NCI-H187 (cell line): ENCODE data around the gene NME4.
A peak's percentile ranks its signal among the peaks of the same experiment; 100 is the strongest.

Experiments used
- DNase-seq, 2 experiments: peaks; one replicate each; lab custom pipeline; 2025; lab: John Stamatoyannopoulos, UW

NME4 gene

DNA sequence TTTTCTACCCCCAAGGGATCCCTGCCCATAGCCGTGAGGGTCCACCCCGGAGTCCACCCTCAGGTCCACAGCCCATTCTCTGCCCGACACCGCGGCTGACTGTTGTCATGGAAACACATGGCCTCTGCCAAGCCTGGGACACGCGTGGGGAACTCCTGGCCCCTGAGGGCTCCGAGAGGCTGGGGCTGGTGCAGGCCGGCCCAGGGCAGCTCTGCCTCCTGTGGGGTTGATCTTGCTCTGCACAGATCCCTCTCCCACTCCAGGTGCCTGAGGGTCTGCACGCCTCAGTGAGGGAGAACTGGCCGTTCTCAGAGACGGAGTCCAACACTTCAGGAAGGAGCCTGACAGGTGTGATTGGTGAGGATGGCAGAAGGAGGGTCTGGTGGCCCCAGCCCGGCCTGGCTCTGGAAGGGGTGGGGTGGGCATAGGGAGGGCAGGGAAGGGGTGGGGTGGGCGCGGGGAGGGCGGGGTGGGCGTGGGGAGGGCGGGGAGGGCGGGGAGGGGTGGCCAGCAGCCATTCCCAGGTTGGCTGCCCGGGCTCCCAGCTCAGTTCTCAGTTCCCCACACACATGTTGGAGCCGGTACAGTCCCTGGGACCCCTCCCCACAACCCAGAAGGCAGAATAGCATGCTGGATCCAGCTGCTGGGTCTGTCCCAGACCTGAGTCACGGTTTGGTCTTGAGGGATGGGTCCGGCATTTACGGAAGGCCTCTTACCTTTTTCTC is 33.1 kb upstream of the NME4 start:
- no peak for DNase-seq

- DNase-seq = no peak
Measured at GRCh38 chr16:364595-365491, 32.2 kb upstream of the NME4 start.

DNA sequence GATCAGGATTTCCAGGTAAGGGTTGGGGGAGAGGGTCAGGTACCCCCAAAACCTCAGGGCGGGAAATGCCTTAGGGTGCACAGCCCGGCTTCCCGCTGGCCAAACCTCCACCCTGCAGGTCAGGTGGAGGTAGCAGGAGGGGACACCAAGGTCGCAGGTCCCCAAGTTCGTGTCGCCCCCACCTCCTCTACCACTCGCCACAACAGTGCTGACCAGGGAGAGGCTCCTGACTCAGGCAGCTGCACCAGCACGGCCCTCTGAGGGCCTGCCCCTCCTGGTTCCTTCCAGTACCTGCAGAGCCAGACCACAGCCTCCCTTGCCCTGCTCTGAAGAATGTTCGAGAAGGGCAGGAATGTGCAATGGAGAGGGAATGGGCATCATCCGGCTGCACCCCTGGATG is 30.5 kb upstream of the NME4 start:
- DNase-seq = no peak

- no peak for DNase-seq
Measured at GRCh38 chr16:367333-367903, 29.6 kb upstream of the NME4 start.

- DNase-seq = no peak
Measured at GRCh38 chr16:368388-369158, 28.4 kb upstream of the NME4 start.

DNA sequence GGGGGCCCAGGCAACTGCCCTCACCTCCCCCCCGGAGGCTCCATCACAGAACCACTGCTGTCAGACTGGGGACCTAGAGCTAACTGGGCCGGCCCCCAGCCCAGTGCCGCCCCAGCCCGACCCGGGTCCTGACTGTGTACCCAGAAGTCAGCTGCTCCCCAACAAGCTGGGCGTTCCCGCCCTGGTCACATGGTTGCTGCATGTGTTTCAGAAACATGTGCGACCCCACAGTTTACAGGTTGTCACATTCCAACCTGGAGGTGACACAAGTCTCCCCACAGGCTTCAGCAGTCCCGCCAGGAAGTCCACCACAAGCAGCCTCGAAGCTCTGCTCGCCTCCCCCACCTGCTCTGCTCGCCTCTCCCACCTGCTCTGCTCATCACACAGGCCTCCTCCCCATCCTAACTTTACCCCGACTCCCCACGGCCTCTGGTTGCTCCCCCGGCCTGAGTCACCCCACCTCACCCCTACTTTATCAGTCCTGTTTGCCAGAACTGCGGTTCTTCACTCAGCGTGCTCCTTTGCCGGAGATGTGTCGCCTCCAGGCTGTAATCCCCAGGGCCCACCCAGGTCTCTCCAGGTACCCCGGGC is 27.6 kb upstream of the NME4 start:
- DNase-seq = no peak

DNA sequence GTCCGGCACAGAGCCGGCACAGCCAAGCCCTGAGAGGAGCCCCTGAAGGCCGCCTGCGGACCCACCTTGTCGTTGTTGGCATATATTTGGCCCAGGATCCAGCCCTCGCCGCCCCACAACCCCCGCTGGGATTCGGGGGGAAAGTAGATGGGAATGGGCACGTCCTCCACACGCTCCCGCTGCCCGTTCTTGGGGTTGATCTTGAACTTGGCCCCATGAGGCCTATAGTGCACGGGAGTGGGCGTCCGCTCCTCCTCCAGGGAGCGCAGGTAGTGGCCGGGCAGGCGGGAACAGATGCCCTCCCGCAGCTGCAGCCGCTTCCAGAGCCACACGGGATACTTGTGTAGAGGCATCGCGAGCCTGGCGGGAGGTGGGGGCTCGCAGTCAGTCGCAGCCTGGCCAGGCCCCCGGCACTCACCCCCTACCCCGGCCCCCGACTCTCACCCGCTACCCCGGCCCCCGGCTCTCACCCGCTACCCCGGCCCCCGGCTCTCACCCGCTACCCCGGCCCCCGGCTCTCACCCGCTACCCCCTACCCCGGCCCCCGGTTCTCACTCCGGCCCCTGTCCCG is 27.0 kb upstream of the NME4 start:
- no peak for DNase-seq

- DNase-seq = peak; percentile 95 to 96
Measured at GRCh38 chr16:370443-370842, 26.6 kb upstream of the NME4 start, which contains the start of gene MRPL28. Gene MRPL28 (minus strand): TSS chr16:370538. CDS start chr16:370218, 320 bp downstream.

DNA sequence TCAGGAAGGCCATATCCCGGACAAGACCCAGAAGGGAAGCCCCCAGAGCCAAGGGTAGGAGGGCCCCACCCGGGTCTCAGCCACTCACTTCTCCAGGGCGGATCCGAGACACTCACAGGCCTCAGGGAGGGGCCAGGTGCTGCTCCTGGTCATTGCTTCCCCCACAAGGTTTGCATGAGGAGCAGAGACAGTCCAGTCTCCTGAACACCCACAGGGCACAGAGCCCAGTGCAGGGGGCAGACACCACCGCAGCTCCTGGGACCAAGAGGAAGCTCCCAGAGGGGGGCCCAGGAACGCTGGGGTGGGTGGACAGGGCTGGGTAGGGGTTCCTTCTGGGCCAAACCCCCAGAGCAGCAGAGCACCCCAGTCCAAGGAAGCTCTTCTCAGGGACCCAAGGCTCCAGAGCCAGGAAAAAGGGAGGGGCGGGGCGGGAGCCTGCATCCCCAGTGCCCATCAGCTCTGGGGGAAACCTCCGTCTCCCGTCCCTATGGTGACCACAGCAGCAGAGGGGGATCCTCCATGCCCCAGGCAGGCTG is 26.0 kb upstream of the NME4 start:
- DNase-seq = no peak

DNA sequence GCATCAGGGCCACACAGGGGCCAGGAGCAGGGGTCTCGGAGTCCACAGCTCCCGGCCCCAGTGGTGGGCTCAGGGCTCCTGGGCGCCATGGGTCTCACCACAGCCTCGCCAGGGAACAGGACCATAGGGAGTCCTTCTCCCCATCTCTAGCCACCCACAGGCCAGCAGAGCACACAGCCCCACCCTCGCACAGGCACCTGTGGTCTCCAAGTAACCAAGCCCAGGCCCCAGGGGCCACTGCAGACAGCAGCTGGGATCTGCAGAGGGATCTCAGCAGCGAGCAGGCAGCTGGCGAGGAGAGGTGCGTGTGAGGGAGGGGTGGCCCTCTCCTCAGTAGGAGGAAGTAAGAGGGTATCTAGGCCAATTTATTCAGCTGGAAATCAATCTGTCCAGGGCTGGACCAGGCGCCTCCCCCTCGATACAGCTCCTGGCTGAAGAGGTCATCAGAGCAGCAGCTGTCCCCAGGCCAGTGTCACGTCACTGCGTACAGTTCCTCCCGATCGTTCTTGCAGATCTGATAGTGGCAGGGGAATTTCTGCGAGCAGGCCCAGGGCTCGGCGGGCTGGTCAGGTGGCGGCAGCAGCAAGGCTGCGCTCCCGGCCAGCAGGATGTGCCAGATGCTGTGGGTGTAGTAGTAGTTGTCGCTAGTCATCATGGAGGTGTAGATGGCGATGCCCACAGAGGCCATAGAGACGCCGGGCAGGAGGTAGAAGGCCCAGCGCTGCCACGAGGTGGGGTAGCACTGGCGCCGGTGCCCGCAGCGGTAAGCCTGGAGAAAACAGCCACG is 25.3 kb upstream of the NME4 start:
- peak; percentile 83 to 93 for DNase-seq

DNA sequence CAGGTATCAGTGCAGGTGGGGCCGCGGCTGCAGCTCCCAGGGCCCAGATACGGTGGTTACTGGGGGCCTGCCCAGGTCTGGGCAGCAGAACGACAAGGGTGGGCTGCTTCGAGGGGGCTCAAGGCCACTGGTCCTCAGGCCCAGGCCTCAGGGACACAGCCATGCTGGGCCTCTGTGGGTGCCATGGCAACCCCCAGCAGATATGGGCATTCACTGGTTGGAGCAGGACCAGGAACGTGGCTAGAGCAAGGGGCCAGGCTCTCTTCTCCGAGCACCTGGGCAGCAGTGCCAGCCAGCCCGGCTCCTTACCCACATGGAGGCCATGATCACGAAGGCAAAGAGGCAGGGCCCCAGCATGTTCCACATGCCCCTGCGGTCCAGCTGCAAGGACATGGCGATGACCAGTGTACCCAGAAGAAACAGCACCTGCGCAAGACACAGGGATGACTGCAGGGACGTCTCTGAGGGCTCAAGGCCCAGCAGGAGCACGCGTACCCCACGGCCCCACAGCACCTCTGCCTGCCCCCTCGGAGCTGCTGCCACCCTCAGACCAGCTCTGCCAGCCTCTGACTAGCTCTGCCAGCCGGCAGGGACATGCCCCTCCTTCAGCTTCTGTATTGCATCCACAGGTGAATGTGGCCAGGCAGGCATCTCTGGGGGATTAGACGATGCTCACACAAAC is 24.6 kb upstream of the NME4 start:
- no peak for DNase-seq

- no peak for DNase-seq
Measured at GRCh38 chr16:373020-373598, 23.9 kb upstream of the NME4 start.

- DNase-seq = no peak
Measured at GRCh38 chr16:373848-374615, 23.0 kb upstream of the NME4 start.

GRCh38 chr16:374616-374926 is 22.4 kb upstream of the NME4 start:
- DNase-seq = no peak

DNA sequence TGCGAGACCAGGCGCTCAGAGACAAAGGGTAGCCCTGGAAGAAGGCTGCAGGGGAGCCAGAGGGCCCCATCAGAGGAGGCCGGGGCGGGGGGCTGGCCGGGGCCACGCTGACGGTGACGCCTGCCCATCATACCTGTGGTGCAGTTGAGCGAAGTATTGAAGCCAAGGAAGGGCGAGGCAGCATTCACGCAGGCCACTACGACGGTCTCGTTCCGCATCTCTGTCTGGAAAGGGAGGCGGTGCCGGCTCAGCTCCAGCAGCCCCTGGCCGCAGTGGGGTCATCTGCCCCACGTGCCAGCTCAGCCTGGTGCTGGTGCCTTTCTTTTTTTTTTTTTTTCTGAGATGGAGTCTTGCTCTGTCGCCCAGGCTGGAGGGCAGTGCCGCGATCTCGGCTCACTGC is 21.8 kb upstream of the NME4 start:
- no peak for DNase-seq

GRCh38 chr16:375927-376816 is 20.8 kb upstream of the NME4 start:
- DNase-seq = no peak

DNA sequence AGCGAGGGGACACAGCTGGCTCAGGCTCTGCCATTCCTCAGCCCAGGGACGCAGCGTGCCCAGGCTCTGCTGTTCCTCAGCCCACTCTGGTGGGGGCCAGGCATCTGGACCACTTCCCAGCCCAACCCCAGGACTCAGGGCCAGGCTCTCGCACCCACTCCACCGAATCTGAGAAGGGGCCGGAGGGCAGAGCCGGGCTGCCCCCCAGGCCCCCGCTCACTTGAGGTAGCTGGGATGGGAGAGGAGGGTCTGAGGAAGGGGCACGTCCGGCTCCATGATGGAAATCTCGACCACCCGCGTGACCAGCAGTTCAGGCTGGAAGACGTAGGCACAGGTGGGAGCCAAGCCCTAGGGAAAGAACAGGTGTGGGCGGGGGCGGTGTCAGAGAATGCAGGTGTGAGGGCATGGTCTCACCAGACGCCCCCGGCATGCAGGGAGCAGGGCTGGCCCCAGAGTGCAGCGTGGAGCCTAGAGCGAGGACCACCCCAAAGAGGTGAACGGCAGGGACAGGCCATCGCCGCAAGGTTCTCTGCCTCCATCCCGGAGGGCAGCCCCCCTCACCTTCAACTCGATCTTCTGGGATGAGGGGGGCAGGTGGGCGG is 20.1 kb upstream of the NME4 start:
- no peak for DNase-seq
